GM19467 (cell line): ENCODE data around the gene FBXO10.
"Not testable (repeated sequence)": the region's sequence is repeated elsewhere in the genome, so short reads cannot be mapped to it uniquely, and the experiment has no call there.

Experiments
- ATAC-seq: cut with Tn5 transposase; IDR thresholded peaks from one replicate; pipeline ENCODE4 v1.9.1; 2021; ENCODE audit warnings: mild to moderate bottlenecking, moderate library complexity; ENCODE audit not compliant: unreplicated experiment

Gene FBXO10

GRCh38 chr9:37575921-37576721, at the start of gene FBXO10:
TSS of gene FBXO10 (minus strand) at chr9:37576380. CDS start at chr9:37541768, 34,612 bp downstream.
- ATAC-seq = peak; percentile 81

- ATAC-seq = no peak
Measured at GRCh38 chr9:37625758-37626147, 49.6 kb upstream of the FBXO10 start.

GRCh38 chr9:37625036-37625757, 49.0 kb upstream of the FBXO10 start:
- ATAC-seq = no peak

GRCh38 chr9:37624073-37624472, 47.9 kb upstream of the FBXO10 start:
- no peak for ATAC-seq

GRCh38 chr9:37623267-37623666, 47.1 kb upstream of the FBXO10 start:
- ATAC-seq = no peak

- no peak for ATAC-seq
Measured at GRCh38 chr9:37622462-37622861, 46.3 kb upstream of the FBXO10 start.

- ATAC-seq = no peak
Measured at GRCh38 chr9:37621273-37622121, 45.3 kb upstream of the FBXO10 start.

GRCh38 chr9:37620396-37620795, 44.2 kb upstream of the FBXO10 start:
- ATAC-seq = no peak

GRCh38 chr9:37619806-37620205, 43.6 kb upstream of the FBXO10 start:
- no peak for ATAC-seq

GRCh38 chr9:37618817-37619216, 42.6 kb upstream of the FBXO10 start:
- ATAC-seq = no peak

GRCh38 chr9:37617832-37618231, 41.7 kb upstream of the FBXO10 start:
- no peak for ATAC-seq

GRCh38 chr9:37617161-37617560, 41.0 kb upstream of the FBXO10 start:
- no peak for ATAC-seq

GRCh38 chr9:37611961-37612360, 35.8 kb upstream of the FBXO10 start:
- ATAC-seq = no peak

GRCh38 chr9:37611014-37611413, 34.8 kb upstream of the FBXO10 start:
- no peak for ATAC-seq

GRCh38 chr9:37609735-37610397, 33.7 kb upstream of the FBXO10 start:
- ATAC-seq = no peak

- ATAC-seq = no peak
Measured at GRCh38 chr9:37608250-37608649, 32.1 kb upstream of the FBXO10 start.

GRCh38 chr9:37604296-37604695, 28.1 kb upstream of the FBXO10 start:
- ATAC-seq = no peak

- ATAC-seq = no peak
Measured at GRCh38 chr9:37602817-37603216, 26.6 kb upstream of the FBXO10 start.

- ATAC-seq = not testable (repeated sequence)
Measured at GRCh38 chr9:37602061-37602460, 25.9 kb upstream of the FBXO10 start.

- no peak for ATAC-seq
Measured at GRCh38 chr9:37596504-37596903, 20.3 kb upstream of the FBXO10 start.
